Measurements from ENCODE around the gene C16orf82.

The C16orf82 gene

DNA sequence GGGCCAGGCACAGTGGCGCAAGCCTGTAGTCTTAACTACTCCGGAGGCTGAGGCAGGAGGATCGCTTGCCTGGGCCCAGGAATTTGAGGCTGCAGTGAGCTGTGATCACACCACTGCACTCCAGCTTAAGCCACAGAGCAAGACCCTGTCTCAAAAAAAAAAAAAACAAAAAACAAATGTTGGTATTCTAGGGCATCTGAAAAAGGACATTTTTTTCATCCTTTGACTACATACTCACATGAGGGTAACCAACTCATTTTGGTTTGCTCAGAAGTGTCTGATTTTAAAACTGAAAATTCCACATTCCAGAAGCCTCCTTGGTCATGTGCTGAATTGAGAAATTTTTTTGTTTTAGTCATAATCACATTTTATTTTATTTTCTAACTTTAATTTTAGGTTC is 12.7 kb upstream of the C16orf82 start:
- H3K27me3 ChIP-seq (ENCODE audit: insufficient read depth, low read length), result no peaks in the 10 kb centered on the region
- no peak overlapping the region for H2AFZ ChIP-seq (ENCODE audit: low read length)
- no peak overlapping the region for H3K9ac ChIP-seq (ENCODE audit: low read length)
- TF ChIP-seq, protein P1, sequence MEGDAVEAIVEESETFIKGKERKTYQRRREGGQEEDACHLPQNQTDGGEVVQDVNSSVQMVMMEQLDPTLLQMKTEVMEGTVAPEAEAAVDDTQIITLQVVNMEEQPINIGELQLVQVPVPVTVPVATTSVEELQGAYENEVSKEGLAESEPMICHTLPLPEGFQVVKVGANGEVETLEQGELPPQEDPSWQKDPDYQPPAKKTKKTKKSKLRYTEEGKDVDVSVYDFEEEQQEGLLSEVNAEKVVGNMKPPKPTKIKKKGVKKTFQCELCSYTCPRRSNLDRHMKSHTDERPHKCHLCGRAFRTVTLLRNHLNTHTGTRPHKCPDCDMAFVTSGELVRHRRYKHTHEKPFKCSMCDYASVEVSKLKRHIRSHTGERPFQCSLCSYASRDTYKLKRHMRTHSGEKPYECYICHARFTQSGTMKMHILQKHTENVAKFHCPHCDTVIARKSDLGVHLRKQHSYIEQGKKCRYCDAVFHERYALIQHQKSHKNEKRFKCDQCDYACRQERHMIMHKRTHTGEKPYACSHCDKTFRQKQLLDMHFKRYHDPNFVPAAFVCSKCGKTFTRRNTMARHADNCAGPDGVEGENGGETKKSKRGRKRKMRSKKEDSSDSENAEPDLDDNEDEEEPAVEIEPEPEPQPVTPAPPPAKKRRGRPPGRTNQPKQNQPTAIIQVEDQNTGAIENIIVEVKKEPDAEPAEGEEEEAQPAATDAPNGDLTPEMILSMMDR (IDR thresholded peaks at IDR 0.05; ENCODE audit: low read length), result no peak
- no peak for TF ChIP-seq EZH2 (IDR thresholded peaks at IDR 0.05; ENCODE audit: borderline replicate concordance, low read length)
- no peaks in the 10 kb centered on the region for H3K36me3 ChIP-seq (ENCODE audit: insufficient read depth, low read length)
- H3K9me3 ChIP-seq (ENCODE audit: low read length), result no peaks in the 10 kb centered on the region
- no peaks in the 10 kb centered on the region for H3F3A ChIP-seq (ENCODE audit: insufficient read depth, low read length)
- H3K27ac ChIP-seq (ENCODE audit: low read depth, low read length, poor library complexity, severe bottlenecking), result no peak overlapping the region
- no peaks in the 10 kb centered on the region for H3K4me1 ChIP-seq (ENCODE audit: insufficient read depth, low read length, severe bottlenecking)
- H4K20me1 ChIP-seq (ENCODE audit: insufficient read depth, low read length), result no peaks in the 10 kb centered on the region
- H3K9me2 ChIP-seq (ENCODE audit: low read depth, low read length), result no peaks in the 10 kb centered on the region
- no peak overlapping the region for H3K4me2 ChIP-seq (ENCODE audit: low read length)
- no peak overlapping the region for H3K4me3 ChIP-seq (ENCODE audit: low read depth, low read length, poor library complexity, severe bottlenecking)
- no peaks in the 10 kb centered on the region for H3K79me2 ChIP-seq (ENCODE audit: insufficient read depth, low read length)

DNA sequence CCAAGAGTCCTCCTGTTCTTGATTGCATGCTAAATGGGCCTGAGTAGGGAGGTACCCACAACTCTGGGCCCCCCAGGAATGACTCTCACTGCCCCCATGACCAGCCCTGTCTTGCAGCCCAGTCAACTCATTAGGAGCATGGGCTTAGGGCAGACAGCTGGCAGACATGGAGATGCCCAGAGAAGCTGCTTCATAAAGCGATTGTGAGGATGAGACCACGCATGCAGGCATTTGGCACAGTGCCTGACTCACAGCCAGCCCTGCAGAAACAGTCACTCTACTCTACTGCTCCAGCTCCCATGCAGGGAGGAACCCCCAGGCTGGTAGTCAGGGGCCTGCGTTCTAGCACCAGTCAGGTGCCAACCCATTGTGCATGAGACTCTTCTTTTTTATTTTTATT is 8.4 kb upstream of the C16orf82 start:
- Histone ChIP-seq H3K27me3 (ENCODE audit: insufficient read depth, low read length) (no peaks in the 10 kb centered on the region; the same call in 1 of the 2 replicates), H3K9me2 (ENCODE audit: low read depth, low read length) (no peaks in the 10 kb centered on the region), H4K20me1 (ENCODE audit: insufficient read depth, low read length) (no peaks in the 10 kb centered on the region), H3K4me1 (ENCODE audit: insufficient read depth, low read length, severe bottlenecking) (no peaks in the 10 kb centered on the region), H2AFZ (ENCODE audit: low read length) (no peak overlapping the region), H3F3A (ENCODE audit: insufficient read depth, low read length) (no peaks in the 10 kb centered on the region), H3K4me3 (ENCODE audit: low read depth, low read length, poor library complexity, severe bottlenecking) (no peak overlapping the region), H3K9ac (ENCODE audit: low read length) (no peak overlapping the region), H3K27ac (ENCODE audit: low read depth, low read length, poor library complexity, severe bottlenecking) (no peak overlapping the region), H3K4me2 (ENCODE audit: low read length) (no peak overlapping the region), H3K9me3 (ENCODE audit: low read length) (no peaks in the 10 kb centered on the region), H3K79me2 (ENCODE audit: insufficient read depth, low read length) (no peaks in the 10 kb centered on the region), H3K36me3 (ENCODE audit: insufficient read depth, low read length) (no peaks in the 10 kb centered on the region)
- TF ChIP-seq, protein P1 (IDR thresholded peaks at IDR 0.05; ENCODE audit: low read length), result no peak
- no peak for TF ChIP-seq EZH2 (IDR thresholded peaks at IDR 0.05; ENCODE audit: borderline replicate concordance, low read length)

DNA sequence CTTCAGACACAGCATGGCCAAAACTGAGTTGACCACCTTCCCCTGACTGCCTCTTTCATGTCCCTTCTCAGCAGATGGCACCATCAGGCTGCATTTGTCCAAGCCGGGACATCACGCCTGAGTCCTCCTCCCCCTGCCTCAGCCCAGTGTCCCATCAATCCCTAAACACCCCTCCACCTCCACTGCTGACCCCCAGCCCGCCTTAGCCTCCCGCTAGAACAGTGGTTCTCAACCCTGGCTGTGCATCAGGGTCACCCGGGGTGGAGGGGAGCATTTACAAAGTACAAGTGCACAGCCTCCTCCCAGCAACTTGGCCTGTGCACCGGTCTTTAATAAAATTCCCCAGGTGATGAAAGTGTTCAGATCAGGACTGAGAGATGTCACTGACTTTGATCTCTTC is 4.0 kb downstream of the C16orf82 start:
- no peaks in the 10 kb centered on the region for H3K36me3 ChIP-seq (ENCODE audit: insufficient read depth, low read length)
- H3F3A ChIP-seq (ENCODE audit: insufficient read depth, low read length), result no peaks in the 10 kb centered on the region
- H3K9ac ChIP-seq (ENCODE audit: low read length), result no peak overlapping the region
- TF ChIP-seq, protein P1 (IDR thresholded peaks at IDR 0.05; ENCODE audit: low read length), result no peak
- TF ChIP-seq EZH2 (IDR thresholded peaks at IDR 0.05; ENCODE audit: borderline replicate concordance, low read length), result no peak
- H3K79me2 ChIP-seq (ENCODE audit: insufficient read depth, low read length), result no peaks in the 10 kb centered on the region
- no peaks in the 10 kb centered on the region for H3K9me2 ChIP-seq (ENCODE audit: low read depth, low read length)
- no peak overlapping the region for H3K4me2 ChIP-seq (ENCODE audit: low read length)
- H3K4me1 ChIP-seq (ENCODE audit: insufficient read depth, low read length, severe bottlenecking), result no peaks in the 10 kb centered on the region
- H3K27me3 ChIP-seq (ENCODE audit: insufficient read depth, low read length), result 0 out of 2 replicates have a peak, but pooled peaks cover 9% of the 10 kb centered on the region
- no peak overlapping the region for H3K27ac ChIP-seq (ENCODE audit: low read depth, low read length, poor library complexity, severe bottlenecking)
- no peaks in the 10 kb centered on the region for H3K9me3 ChIP-seq (ENCODE audit: low read length)
- H4K20me1 ChIP-seq (ENCODE audit: insufficient read depth, low read length), result no peaks in the 10 kb centered on the region
- H2AFZ ChIP-seq (ENCODE audit: low read length), result no peak overlapping the region
- no peak overlapping the region for H3K4me3 ChIP-seq (ENCODE audit: low read depth, low read length, poor library complexity, severe bottlenecking)

All from OCI-LY1 (cell line).